K562 (cell line): Measurements from ENCODE around the gene TRIM47. TPM values are rescaled to one million over a fixed set of nuclear protein-coding genes. Genes with fewer than 3 reads are reported as not detected.

Experiments
- ARID1B ChIP-seq: fragments of 450-650 bp; IDR thresholded peaks from 2 replicates; pipeline ENCODE4 v1.6.1; 2016; ENCODE audit warnings: antibody characterized with exemption, mild to moderate bottlenecking, inconsistent platforms
- CCAR2 ChIP-seq: fragments of 200-400 bp; formaldehyde crosslinking; IDR thresholded peaks from 2 replicates; pipeline ENCODE4 v1.6.1; 2017; ENCODE audit warnings: mild to moderate bottlenecking, low read depth, low read length
- CEBPB ChIP-seq: fragments of 450-650 bp; IDR thresholded peaks from 2 replicates; pipeline ENCODE4 v1.6.1; 2016; ENCODE audit warnings: missing genetic modification characterization, missing compliant biosample characterization
- MGA ChIP-seq: fragments of 450-650 bp; IDR thresholded peaks from 2 replicates; pipeline ENCODE4 v1.6.1; 2016; ENCODE audit warnings: mild to moderate bottlenecking, moderate library complexity
- PRPF4 ChIP-seq: fragments of 200-400 bp; formaldehyde crosslinking; IDR thresholded peaks from one replicate; pipeline ENCODE4 v1.6.1; 2017; ENCODE audit warnings: low read length, low read depth, mild to moderate bottlenecking; ENCODE audit not compliant: insufficient read depth, poor library complexity, severe bottlenecking
- SIRT6 ChIP-seq: IDR thresholded peaks from one replicate; pipeline ENCODE4 v1.6.1; 2012; ENCODE audit warnings: low read depth, mild to moderate bottlenecking, control low read depth, inconsistent platforms, low read length, moderate library complexity
- SUPT5H ChIP-seq: fragments of 450-650 bp; IDR thresholded peaks from 2 replicates; pipeline ENCODE4 v1.6.1; 2016
- TAF9B ChIP-seq: fragments of 450-650 bp; IDR thresholded peaks from 2 replicates; pipeline ENCODE4 v1.6.1; 2018; ENCODE audit warnings: mild to moderate bottlenecking; ENCODE audit not compliant: partially characterized antibody
- TAL1 ChIP-seq: fragments of 450-650 bp; IDR thresholded peaks from 2 replicates; pipeline ENCODE4 v1.6.1; 2016; ENCODE audit warnings: mild to moderate bottlenecking
- ZBTB11 ChIP-seq, 3 experiments: fragments of 200-800 bp in 1 of 3; fragments of 250-450 bp in 1 of 3; fragments of 450-650 bp in 1 of 3; sonication (Bioruptor Pico) in 1 of 3; sonication (Bioruptor generic) in 1 of 3; formaldehyde crosslinking in 1 of 3; IDR thresholded peaks; 2 replicates each; pipeline versions ENCODE4 v1.6.1 to v1.8.0; 2016 to 2022; ENCODE audit warnings: mild to moderate bottlenecking in 2 of 3, missing genetic modification characterization in 2 of 3, missing compliant biosample characterization in 1 of 3, moderate library complexity in 1 of 3
- ZNF316 ChIP-seq: fragments of 450-650 bp; IDR thresholded peaks from 2 replicates; pipeline ENCODE4 v1.6.1; 2016
- ZNF395 ChIP-seq: fragments of 200-800 bp; sonication (Bioruptor generic); IDR thresholded peaks from 2 replicates; pipeline ENCODE4 v1.6.1; 2017; ENCODE audit warnings: missing genetic modification characterization, missing compliant biosample characterization
- polyA plus RNA-seq, 8 experiments: library from polyadenylated mRNA; depleted of rRNA in 4 of 8; stranded (reverse) in 5 of 8; unstranded in 3 of 8; fragments of >200 nt; fragmentation: Nextera tagmentation in 2 of 8; fragmentation: Illumina TruSeq in 1 of 8; extraction: Ambion mirVana in 2 of 8; extraction: Trizol in 1 of 8; gene quantifications; 2 replicates each; pipeline versions ENCODE4 v1.2.1 to v1.2.3, GENCODE V29; 2011 to 2014; ENCODE audit warnings: inconsistent platforms in 1 of 8, missing spikeins in 1 of 8
- total RNA-seq, 7 experiments: library from RNA; depleted of rRNA in 6 of 7; stranded (reverse); fragments of >200 nt in 6 of 7; fragmentation: Illumina TruSeq in 2 of 7; extraction: Trizol in 2 of 7; gene quantifications; 2 replicates each; pipeline versions ENCODE4 v1.2.1 to v1.2.3, GENCODE V29; 2011 to 2021; ENCODE audit warnings: low replicate concordance in 1 of 7

TRIM47 gene
- total and polyA plus RNA-seq, 9 of the 15 experiments (the other 6 are each of a cell fraction or from before 2014, with no cell fraction given): 0.56 to 6.1 (median 3.2) TPM

- TF ChIP-seq PRPF4: no peak
- TF ChIP-seq ARID1B: peak; percentile 36
- peak; percentile 66; the same call in 1 of the 2 replicates for TF ChIP-seq MGA
- 0 out of 6 replicates have a peak, but pooled peaks of 1 of the 3 experiments have one; percentile 6 for TF ChIP-seq ZBTB11 (CRISPR knock-in tag; IDR thresholded peaks at IDR 0.05)
- no peak for TF ChIP-seq CCAR2
- TF ChIP-seq ZNF395: no peak
- 0 out of 2 replicates have a peak, but pooled peaks have one; percentile 39 for TF ChIP-seq SUPT5H
- 0 out of 2 replicates have a peak, but pooled peaks have one; percentile 19 for TF ChIP-seq ZNF316
- no peak for TF ChIP-seq SIRT6
- TF ChIP-seq TAF9B: peak; percentile 25
- TF ChIP-seq CEBPB (tag): peak; percentile 54
- no peak for TF ChIP-seq TAL1
Measured at GRCh38 chr17:75849724-75850123, 28.7 kb downstream of the TRIM47 start (continued).
